Stimulated activated CD8-positive, alpha-beta memory T cell treated with anti-CD3 and anti-CD28 coated beads, Interleukin-7, amount 100 ng/mL, for 4 hours (primary cell): ENCODE results near the gene MYL5.
A peak's percentile ranks its signal among the peaks of the same experiment; 100 is the strongest.
"Not testable (repeated sequence)": the region's sequence is repeated elsewhere in the genome, so short reads cannot be mapped to it uniquely, and the experiment has no call there.

Experiments
- DNase-seq, 2 donors: peaks; one replicate each; pipeline ENCODE4 v3.0.0-alpha.2; 2020; ENCODE audit warnings: low read depth in 2 of 2

Gene MYL5

GRCh38 chr4:705278-706082 is 31.1 kb downstream of the MYL5 start, which contains the start of gene PCGF3:
TSS of gene PCGF3 (plus strand) at chr4:705832. CDS start at chr4:733681, 27,849 bp downstream.
- peak; percentile 89 to 93 for DNase-seq

GRCh38 chr4:706083-706633 is 31.8 kb downstream of the MYL5 start:
- not testable (repeated sequence) for DNase-seq

- no peak for DNase-seq
These were observed 32.7 kb downstream of the MYL5 start for GRCh38 chr4:706834-707598.

GRCh38 chr4:707929-708630 is 33.7 kb downstream of the MYL5 start:
- no peak for DNase-seq

GRCh38 chr4:708631-708933 is 34.2 kb downstream of the MYL5 start:
- DNase-seq = no peak

GRCh38 chr4:709348-709747 is 35.0 kb downstream of the MYL5 start:
- no peak for DNase-seq

- DNase-seq = no peak
These were observed 35.8 kb downstream of the MYL5 start for GRCh38 chr4:710116-710515.

GRCh38 chr4:710916-711315 is 36.6 kb downstream of the MYL5 start:
- no peak for DNase-seq

GRCh38 chr4:712093-712492 is 37.8 kb downstream of the MYL5 start:
- no peak for DNase-seq

GRCh38 chr4:712916-713632 is 38.7 kb downstream of the MYL5 start:
- no peak for DNase-seq

GRCh38 chr4:714087-714486 is 39.7 kb downstream of the MYL5 start:
- DNase-seq = no peak

- no peak for DNase-seq
These were observed 43.4 kb downstream of the MYL5 start for GRCh38 chr4:717601-718320.

- no peak for DNase-seq
These were observed 44.1 kb downstream of the MYL5 start for GRCh38 chr4:718460-718859.

GRCh38 chr4:720111-720860 is 45.9 kb downstream of the MYL5 start:
- no peak for DNase-seq

- DNase-seq = no peak
These were observed 47.2 kb downstream of the MYL5 start for GRCh38 chr4:721261-722168.

- DNase-seq = no peak
These were observed 47.9 kb downstream of the MYL5 start for GRCh38 chr4:722169-722725.

GRCh38 chr4:722851-723360 is 48.6 kb downstream of the MYL5 start:
- DNase-seq = no peak

GRCh38 chr4:723751-724530 is 49.6 kb downstream of the MYL5 start:
- DNase-seq = no peak
